Ovary (tissue), 9 donors: ENCODE results near the gene ZNF813. TPM values are rescaled to one million over a fixed set of nuclear protein-coding genes. Genes with fewer than 3 reads are reported as not detected.
"Not testable (repeated sequence)": the region's sequence is repeated elsewhere in the genome, so short reads cannot be mapped to it uniquely, and the experiment has no call there.

Experiments used
- DNase-seq, 5 donors: peaks; one replicate each; pipeline ENCODE4 v3.0.0-alpha.2; 2019 to 2020
- H3K27ac ChIP-seq, 2 donors: fragments of 200-600 bp; one replicate each; pipeline versions ENCODE4 v1.5.1 to v1.8.0; 2019 to 2022
- H3K27me3 ChIP-seq: fragments of 200-600 bp; one replicate; pipeline ENCODE4 v1.8.0; 2022
- H3K36me3 ChIP-seq: fragments of 200-600 bp; sonication (generic); one replicate; pipeline ENCODE4 v1.5.1; 2019
- H3K4me1 ChIP-seq: one replicate; pipeline ENCODE4 v1.8.1; 2013; ENCODE audit warnings: mild to moderate bottlenecking, moderate library complexity; ENCODE audit not compliant: insufficient read depth
- H3K4me3 ChIP-seq: fragments of 200-600 bp; sonication (generic); one replicate; pipeline ENCODE4 v1.5.1; 2017
- H3K9me3 ChIP-seq, 2 donors: fragments of 200-600 bp in 1 of 2; sonication (generic) in 1 of 2; one replicate each; pipeline versions ENCODE4 v1.5.1 to v1.8.1; 2013 to 2019; ENCODE audit warnings: mild to moderate bottlenecking in 1 of 2, moderate library complexity in 1 of 2
- EP300 ChIP-seq: sonication (generic); formaldehyde crosslinking; IDR thresholded peaks from one replicate; pipeline ENCODE4 v1.6.1; 2017; ENCODE audit warnings: antibody characterized with exemption
- POLR2A ChIP-seq: fragments of 450-650 bp; IDR thresholded peaks from one replicate; pipeline ENCODE4 v1.6.1; 2017; ENCODE audit warnings: antibody characterized with exemption, mild to moderate bottlenecking, moderate library complexity
- WGBS, 3 donors: extraction: QIAGEN DNeasy Blood & Tissue Kit in 1 of 3; methylation state at CpG; one replicate each; pipeline versions ENCODE4 v1.1.5 to v1.1.7; 2013 to 2017; 5-methylcytosine and 5-hydroxymethylcytosine counted together
- intact Hi-C, 4 donors: fragments of 100-400 bp; cut with DNase I; formaldehyde crosslinking; loops; one replicate each; pipeline versions ENCODE4 v1.11.0 to v1.15.1; 2022 to 2023
- polyA plus RNA-seq, 2 donors: library from polyadenylated mRNA; stranded (reverse); fragments of 200-250 nt in 1 of 2; fragments of 350-450 nt in 1 of 2; fragmentation: Illumina TruSeq in 1 of 2; extraction: RNeasy Lipid Tissue Mini Kit (QIAGEN cat#74804) in 1 of 2; gene quantifications; one replicate each; pipeline ENCODE4 v1.2.3, GENCODE V29; 2013 to 2014
- total RNA-seq, 7 donors: library from RNA; depleted of rRNA in 2 of 7; stranded (reverse); fragments of >200 nt in 2 of 7; fragmentation: NEBNext Ultra II Directional in 3 of 7; extraction: Animal tissue kit (Norgen Biotek cat#: 25700) in 3 of 7; gene quantifications; one replicate each; pipeline versions ENCODE4 v1.1.0 to v1.2.4, GENCODE V29; 2016 to 2023
- TF ChIP-seq, protein P1 (sequence below), 3 donors: fragments of 450-650 bp in 2 of 3; fragments of 200-600 bp in 1 of 3; IDR thresholded peaks; one replicate each; pipeline versions ENCODE4 v1.5.1 to v1.8.0; 2016 to 2022; ENCODE audit warnings: antibody characterized with exemption in 3 of 3, mild to moderate bottlenecking in 1 of 3
- donor health status: DM: no; HTN: no; CAD: no; lungs with moderate emphysema.
- donor health status: DM: no; HTN: no; CAD: no.
- donor health status: Bipolar disorder and iron deficiency.
- donor health status: DM: yes; HTN: yes; CAD: no.
- donor health status: DM: no; HTN: no; CAD: no.
- donor health status: DM: yes; HTN: yes; CAD: no.

Gene ZNF813
- total and polyA plus RNA-seq, 9 donors: 1.9 to 6.0 (median 3.1) TPM

DNA sequence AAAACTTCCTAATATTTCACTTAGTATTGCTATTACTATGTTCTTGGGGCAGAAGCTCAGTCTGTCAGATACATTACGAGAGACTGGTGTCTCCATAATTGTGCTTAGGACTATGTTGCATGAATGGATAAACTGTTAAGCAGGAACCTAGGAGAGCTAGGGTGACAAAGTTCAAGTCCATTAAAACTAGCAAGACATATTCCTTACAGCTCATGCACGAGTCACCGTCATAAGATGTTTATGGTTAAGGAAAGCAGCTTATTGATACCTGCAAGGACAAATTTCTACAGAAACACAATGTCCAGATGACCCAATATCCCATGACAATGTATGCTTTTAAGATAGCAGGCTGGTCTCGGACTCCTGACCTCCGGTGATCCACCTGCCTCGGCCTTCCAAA lies 5.7 kb upstream of the ZNF813 start:
- WGBS, 3 donors: 87 to 94% (median 93%) methylated on average over 6 of the region's 6 CpGs
- TF ChIP-seq EP300 (no peak), POLR2A (no peak)
- TF ChIP-seq, protein P1, sequence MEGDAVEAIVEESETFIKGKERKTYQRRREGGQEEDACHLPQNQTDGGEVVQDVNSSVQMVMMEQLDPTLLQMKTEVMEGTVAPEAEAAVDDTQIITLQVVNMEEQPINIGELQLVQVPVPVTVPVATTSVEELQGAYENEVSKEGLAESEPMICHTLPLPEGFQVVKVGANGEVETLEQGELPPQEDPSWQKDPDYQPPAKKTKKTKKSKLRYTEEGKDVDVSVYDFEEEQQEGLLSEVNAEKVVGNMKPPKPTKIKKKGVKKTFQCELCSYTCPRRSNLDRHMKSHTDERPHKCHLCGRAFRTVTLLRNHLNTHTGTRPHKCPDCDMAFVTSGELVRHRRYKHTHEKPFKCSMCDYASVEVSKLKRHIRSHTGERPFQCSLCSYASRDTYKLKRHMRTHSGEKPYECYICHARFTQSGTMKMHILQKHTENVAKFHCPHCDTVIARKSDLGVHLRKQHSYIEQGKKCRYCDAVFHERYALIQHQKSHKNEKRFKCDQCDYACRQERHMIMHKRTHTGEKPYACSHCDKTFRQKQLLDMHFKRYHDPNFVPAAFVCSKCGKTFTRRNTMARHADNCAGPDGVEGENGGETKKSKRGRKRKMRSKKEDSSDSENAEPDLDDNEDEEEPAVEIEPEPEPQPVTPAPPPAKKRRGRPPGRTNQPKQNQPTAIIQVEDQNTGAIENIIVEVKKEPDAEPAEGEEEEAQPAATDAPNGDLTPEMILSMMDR (IDR thresholded peaks at IDR 0.05): no peak
- H3K36me3 ChIP-seq: no peaks in the 10 kb centered on the region
- intact Hi-C loops: no loop called here
- no peaks in the 10 kb centered on the region for H3K4me1 ChIP-seq
- H3K4me3 ChIP-seq: no peak overlapping the region
- no peak for DNase-seq
- H3K27me3 ChIP-seq: no peaks in the 10 kb centered on the region
- H3K27ac ChIP-seq: no peak overlapping the region
- H3K9me3 ChIP-seq: no peaks in the 10 kb centered on the region

DNA sequence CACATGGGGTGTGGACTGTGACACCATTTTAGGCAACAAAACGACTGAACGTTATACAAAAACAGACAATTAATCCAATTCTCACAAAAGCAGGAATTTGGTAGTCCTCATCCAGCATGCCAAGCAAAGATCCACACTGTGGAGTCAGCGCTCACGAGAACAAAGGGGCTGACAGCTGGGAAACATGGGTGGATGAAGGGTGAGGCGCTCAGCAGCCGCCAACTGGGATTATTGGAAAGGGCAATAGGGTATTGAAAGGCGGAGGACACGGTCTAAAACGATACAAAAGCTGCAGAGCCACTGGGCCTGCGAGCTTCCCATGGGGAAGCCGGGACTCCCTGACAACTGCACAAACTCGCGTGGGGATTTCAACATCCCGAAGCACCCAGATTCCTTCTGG lies 4.7 kb upstream of the ZNF813 start:
- intact Hi-C loops: no loop called here
- Histone ChIP-seq H3K36me3 (no peaks in the 10 kb centered on the region), H3K27me3 (no peaks in the 10 kb centered on the region), H3K9me3 (no peaks in the 10 kb centered on the region), H3K4me3 (no peak overlapping the region), H3K27ac (no peak overlapping the region), H3K4me1 (no peaks in the 10 kb centered on the region)
- DNase-seq: no peak
- WGBS, 3 donors: 43 to 52% (median 46%) methylated on average over 14 of the region's 14 CpGs
- no peak for TF ChIP-seq EP300
- no peak for TF ChIP-seq POLR2A
- TF ChIP-seq, protein P1 (IDR thresholded peaks at IDR 0.05): no peak

DNA sequence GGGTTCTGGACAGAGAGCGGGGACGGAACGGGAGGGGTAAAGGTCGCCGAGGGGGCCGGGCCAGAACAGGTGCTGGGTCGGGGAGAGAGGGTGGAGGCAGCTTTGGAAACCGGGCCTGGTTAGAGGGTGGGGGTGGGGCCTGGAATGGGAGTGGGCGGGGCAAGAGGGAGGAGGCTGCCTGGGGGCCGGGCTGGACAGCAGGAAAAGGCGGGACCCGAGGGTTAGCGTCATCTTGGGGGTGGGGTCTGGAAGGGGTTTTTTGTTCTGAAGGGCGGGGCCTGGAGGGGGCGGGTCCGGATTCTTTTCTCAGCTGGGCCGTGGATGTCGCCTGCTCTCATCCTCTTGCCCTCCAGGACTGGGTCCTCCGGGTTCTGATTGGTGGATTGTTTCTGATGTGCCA lies 4.3 kb upstream of the ZNF813 start:
- no peaks in the 10 kb centered on the region for H3K4me1 ChIP-seq
- H3K36me3 ChIP-seq: no peaks in the 10 kb centered on the region
- H3K27ac ChIP-seq: no peak overlapping the region
- peak; percentile 63 to 77 (median 72) for DNase-seq
- TF ChIP-seq POLR2A: no peak
- no peak for TF ChIP-seq EP300
- TF ChIP-seq, protein P1 (IDR thresholded peaks at IDR 0.05): no peak
- intact Hi-C loops: no loop called here
- no peaks in the 10 kb centered on the region for H3K27me3 ChIP-seq
- no peak overlapping the region for H3K4me3 ChIP-seq
- 5 to 6% (median 6%) methylated on average over 18 to 19 of the region's 19 CpGs for WGBS, 3 donors
- no peaks in the 10 kb centered on the region for H3K9me3 ChIP-seq

DNA sequence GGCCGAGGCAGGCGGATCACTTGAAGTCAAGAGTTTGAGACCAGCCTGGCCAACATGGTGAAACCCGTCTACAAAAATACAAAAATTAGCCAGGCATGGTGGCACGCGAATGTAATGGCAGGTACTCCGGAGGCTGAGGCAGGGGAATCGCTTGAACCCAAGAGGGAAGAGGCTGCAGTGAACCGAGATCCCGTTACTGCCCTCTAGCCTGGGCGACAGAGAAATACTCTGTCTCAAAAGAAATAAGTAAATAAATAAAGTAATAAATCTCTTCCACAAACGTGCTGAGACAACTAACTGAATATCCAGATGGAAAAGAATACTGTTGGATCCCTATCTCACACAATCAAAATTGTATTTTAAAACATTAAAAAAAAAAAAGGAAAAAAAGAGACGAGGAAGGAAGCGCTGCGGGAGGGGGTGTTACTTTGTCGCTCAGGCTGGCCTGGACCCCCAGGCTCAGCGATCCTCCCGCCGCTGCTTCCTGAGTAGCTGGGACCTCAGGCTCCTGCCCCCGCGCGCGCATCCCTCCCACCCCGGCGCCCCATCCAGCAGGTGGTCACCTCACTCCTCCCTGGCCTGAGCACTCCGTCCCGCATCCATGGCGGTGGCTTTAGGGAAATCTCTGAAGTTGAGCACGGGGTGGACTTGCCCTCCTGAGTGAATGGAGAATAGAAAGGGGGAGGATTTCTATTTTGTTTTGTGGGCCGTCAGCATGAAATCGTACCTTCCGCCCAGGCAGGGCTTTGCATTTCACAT lies 628 bp upstream of the ZNF813 start:
- TF ChIP-seq POLR2A: no peak
- TF ChIP-seq EP300: no peak
- TF ChIP-seq, protein P1 (IDR thresholded peaks at IDR 0.05): no peak
- intact Hi-C loops: no loop called here
- H3K36me3 ChIP-seq: no peaks in the 10 kb centered on the region
- H3K4me3 ChIP-seq: peak overlapping the region; percentile 61
- no peak overlapping the region for H3K27ac ChIP-seq
- no peaks in the 10 kb centered on the region for H3K27me3 ChIP-seq
- WGBS, 3 donors: 8 to 9% (median 8%) methylated on average over 31 of the region's 31 CpGs
- H3K9me3 ChIP-seq: no peaks in the 10 kb centered on the region
- peak in 3 of 5 donors; percentile 34 to 45 (median 38) for DNase-seq
- no peaks in the 10 kb centered on the region for H3K4me1 ChIP-seq

DNA sequence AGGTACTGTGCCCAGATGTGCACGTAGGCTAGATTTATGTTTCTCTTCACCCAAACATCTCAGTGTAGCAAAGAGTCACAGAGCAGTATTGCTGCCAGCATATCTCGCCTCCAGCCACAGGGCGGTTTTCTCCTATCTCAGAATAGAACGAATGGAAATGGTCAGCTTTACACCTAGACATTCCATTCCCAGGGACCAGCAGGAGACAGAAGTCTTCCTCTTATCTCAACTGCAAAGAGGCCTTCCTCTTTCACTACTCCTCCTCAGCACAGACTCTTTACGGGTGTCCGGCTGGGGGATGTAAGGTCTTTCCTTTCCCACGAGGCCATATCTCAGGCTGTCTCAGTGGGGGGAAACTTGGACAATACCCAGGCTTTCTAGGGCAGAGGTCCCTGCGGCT lies 1.1 kb downstream of the ZNF813 start:
- WGBS, 3 donors: 12 to 13% (median 12%) methylated on average over 8 of the region's 8 CpGs
- H3K4me1 ChIP-seq, H3K36me3 ChIP-seq, intact Hi-C loops, DNase-seq, H3K27me3 ChIP-seq, H3K9me3 ChIP-seq, H3K27ac ChIP-seq: not testable (repeated sequence)
- H3K4me3 ChIP-seq: peak overlapping the region; percentile 61
